ENCODE data around the gene MAPKAPK3.
"Not testable (repeated sequence)": the region's sequence is repeated elsewhere in the genome, so short reads cannot be mapped to it uniquely, and the experiment has no call there.

MAPKAPK3 gene

DNA sequence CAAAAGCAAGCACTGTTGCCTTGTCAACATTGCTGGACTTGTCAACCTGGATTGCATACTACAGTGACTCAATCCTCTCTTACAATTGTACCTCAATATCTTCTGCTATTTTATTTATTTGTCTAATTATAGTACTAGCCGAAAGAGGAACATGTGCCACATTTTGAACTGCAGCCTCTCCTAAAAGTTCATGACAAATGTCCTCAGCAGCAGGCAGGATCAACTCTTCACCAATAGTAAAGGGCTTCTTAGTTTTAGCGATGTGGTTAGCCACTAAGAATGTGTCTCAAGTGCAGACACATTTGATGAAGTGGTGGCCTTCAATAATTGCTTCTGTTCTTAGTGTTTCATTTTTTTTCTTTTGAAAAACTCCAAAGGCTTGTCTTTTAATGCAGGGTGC lies 71.0 kb downstream of the MAPKAPK3 start:
- DNase-seq (ENCODE audit: insufficient read length, low spot score) = no peak
- FAIRE-seq = no peak
- TF ChIP-seq PAX5 (IDR thresholded peaks at IDR 0.05; ENCODE audit: insufficient read depth, low read length, severe bottlenecking) = no peak
- TF ChIP-seq POU2F2 (IDR thresholded peaks at IDR 0.05; ENCODE audit: low read depth, low read length) = no peak

GRCh38 chr3:50688602-50689001 lies 71.7 kb downstream of the MAPKAPK3 start:
- FAIRE-seq; DNase-seq (ENCODE audit: insufficient read length, low spot score): not testable (repeated sequence)

DNA sequence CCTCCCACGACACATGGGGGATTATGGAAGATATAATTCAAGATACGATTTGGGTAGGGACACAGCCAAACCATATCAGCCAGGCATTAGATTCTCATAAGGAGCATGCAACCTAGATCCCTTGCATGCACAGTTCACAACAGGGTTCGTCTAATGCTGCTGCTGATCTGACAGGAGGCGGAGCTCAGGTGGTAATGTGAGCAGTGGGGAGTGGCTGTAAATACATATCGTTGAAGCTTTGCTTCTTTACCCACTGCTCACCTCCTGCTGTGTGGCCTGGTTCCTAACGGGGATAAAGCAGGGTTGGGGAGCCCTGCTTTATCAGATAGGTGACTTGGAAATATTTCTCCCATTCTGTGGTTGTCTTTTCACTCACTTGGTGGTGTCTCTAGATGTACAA lies 72.6 kb downstream of the MAPKAPK3 start:
- FAIRE-seq = no peak
- TF ChIP-seq PAX5 (IDR thresholded peaks at IDR 0.05; ENCODE audit: insufficient read depth, low read length, severe bottlenecking) (no peak), POLR2AphosphoS5 (IDR thresholded peaks at IDR 0.05; ENCODE audit: low read depth, low read length) (no peak), POU2F2 (IDR thresholded peaks at IDR 0.05; ENCODE audit: low read depth, low read length) (no peak), SPI1 (IDR thresholded peaks at IDR 0.05; ENCODE audit: low read depth, low read length) (no peak), POLR2A (IDR thresholded peaks at IDR 0.05; ENCODE audit: low read depth, low read length) (no peak), TAF1 (IDR thresholded peaks at IDR 0.05; ENCODE audit: low read depth, low read length) (no peak)
- DNase-seq (ENCODE audit: insufficient read length, low spot score) = no peak

DNA sequence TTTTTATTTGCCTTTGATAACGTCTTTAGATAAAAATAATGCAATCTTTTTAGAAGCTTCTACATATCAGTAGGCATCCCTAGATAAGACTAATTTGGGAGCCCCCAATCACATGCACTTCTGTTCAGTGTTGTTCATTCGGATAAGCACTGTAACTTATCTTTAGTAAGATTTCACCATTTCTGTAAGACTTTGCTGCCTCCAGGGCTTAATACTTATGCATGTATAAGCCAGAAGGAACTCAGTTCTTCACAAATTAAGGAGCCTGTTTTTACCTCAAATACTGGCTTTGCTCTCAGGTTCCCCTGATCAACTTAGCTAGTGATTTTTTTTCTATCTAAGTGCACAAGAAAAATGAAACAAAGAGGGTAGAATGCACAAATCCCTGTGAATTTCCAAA lies 78.1 kb downstream of the MAPKAPK3 start:
- FAIRE-seq = no peak

GRCh38 chr3:50696276-50696675 lies 79.3 kb downstream of the MAPKAPK3 start:
- DNase-seq (ENCODE audit: insufficient read length, low spot score) (no peak), FAIRE-seq (no peak)

More for the DNA sequence above, 78.1 kb downstream of the MAPKAPK3 start:
- TF ChIP-seq SPI1 (IDR thresholded peaks at IDR 0.05; ENCODE audit: low read depth, low read length) (no peak), POLR2AphosphoS5 (IDR thresholded peaks at IDR 0.05; ENCODE audit: low read depth, low read length) (no peak), POU2F2 (IDR thresholded peaks at IDR 0.05; ENCODE audit: low read depth, low read length) (no peak), POLR2A (IDR thresholded peaks at IDR 0.05; ENCODE audit: low read depth, low read length) (no peak), TAF1 (IDR thresholded peaks at IDR 0.05; ENCODE audit: low read depth, low read length) (no peak), PAX5 (IDR thresholded peaks at IDR 0.05; ENCODE audit: insufficient read depth, low read length, severe bottlenecking) (no peak)
- DNase-seq (ENCODE audit: insufficient read length, low spot score) = no peak

DNA sequence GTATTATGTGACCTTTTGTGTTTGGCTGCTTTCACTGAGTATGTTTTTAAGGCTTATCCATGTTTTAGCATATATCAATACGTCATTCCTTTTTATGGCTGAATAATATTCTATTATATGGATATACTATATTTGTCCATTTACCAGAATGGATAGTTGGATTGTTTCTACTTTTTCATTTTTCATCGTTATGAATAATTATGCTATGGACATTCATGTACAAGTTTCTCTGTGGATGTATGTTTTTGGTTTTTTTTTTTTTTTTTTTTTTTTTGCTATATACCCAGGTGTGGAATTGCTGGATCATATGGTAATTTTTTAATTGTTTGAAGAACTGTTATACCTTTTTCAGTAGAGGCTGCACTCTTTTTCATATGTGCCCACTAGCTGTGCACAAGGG lies 81.3 kb downstream of the MAPKAPK3 start:
- DNase-seq (ENCODE audit: insufficient read length, low spot score) (no peak), FAIRE-seq (no peak)
- TF ChIP-seq TAF1 (IDR thresholded peaks at IDR 0.05; ENCODE audit: low read depth, low read length) = no peak
- TF ChIP-seq PAX5 (IDR thresholded peaks at IDR 0.05; ENCODE audit: insufficient read depth, low read length, severe bottlenecking) = no peak
- TF ChIP-seq POLR2AphosphoS5 (IDR thresholded peaks at IDR 0.05; ENCODE audit: low read depth, low read length) = no peak

More at GRCh38 chr3:50696276-50696675, 79.3 kb downstream of the MAPKAPK3 start:
- TF ChIP-seq POLR2AphosphoS5 (IDR thresholded peaks at IDR 0.05; ENCODE audit: low read depth, low read length) (no peak), POU2F2 (IDR thresholded peaks at IDR 0.05; ENCODE audit: low read depth, low read length) (no peak), SPI1 (IDR thresholded peaks at IDR 0.05; ENCODE audit: low read depth, low read length) (no peak)

Data from GM12891 (cell line).